ENCODE measurements around the gene TMEM238. TPM values are rescaled to one million over a fixed set of nuclear protein-coding genes. Genes with fewer than 3 reads are reported as not detected.

The TMEM238 gene
- total RNA-seq, 1 experiment from 2014 or later = 7.4 TPM

- no peaks in the 10 kb centered on the region for H3K9me3 ChIP-seq (ENCODE audit: control insufficient read depth, insufficient read depth, low read depth, low read length)
- peak overlapping the region; percentile 55 to 62 for H3K4me3 ChIP-seq (ENCODE audit: low read depth in 2 of 2, low read length in 2 of 2)
- intact Hi-C loops (cut with micrococcal nuclease; ENCODE audit: unreplicated experiment) (no loop called here), in situ Hi-C loops (cut with HindIII; ENCODE audit: low pct_unique_long_range_greater_than_20kb, low sequenced_read_pairs) (no loop called here)
- no peaks in the 10 kb centered on the region for H3K36me3 ChIP-seq (ENCODE audit: control insufficient read depth, insufficient read depth, low read length)
- CTCF ChIA-PET = no interaction called here
- no peak for DNase-seq (ENCODE audit: low read depth, low spot score)
- POLR2A ChIA-PET = interaction anchor here (0.6 kb wide), 1 partner anchor 15 kb away, joined by 3 read pairs; no protein-coding TSS in a partner anchor
- H3K4me1 ChIP-seq (ENCODE audit: control insufficient read depth, insufficient read depth, low read length) = peaks cover 12% of the 10 kb centered on the region
- peak; percentile 91 for ATAC-seq
- TF ChIP-seq SIN3A (IDR thresholded peaks at IDR 0.05; ENCODE audit: borderline replicate concordance, insufficient read depth, low read depth, low read length) (0 out of 2 replicates have a peak, but pooled peaks have one; percentile 39), POLR2AphosphoS5 (IDR thresholded peaks at IDR 0.05; ENCODE audit: low read depth, low read length) (no peak), REST (IDR thresholded peaks at IDR 0.05; ENCODE audit: insufficient read depth in 1 of 2, low read depth in 2 of 2, low read length in 1 of 2) (no peak)
- BruUV-seq (replicated peaks) = no TSS peak
- H3K27me3 ChIP-seq (ENCODE audit: control insufficient read depth, insufficient read depth, low read length) = no peaks in the 10 kb centered on the region
- H3K27ac ChIP-seq (ENCODE audit: low read length) = peak overlapping the region; percentile 57
Measured at GRCh38 chr19:55353803-55354697, 30.0 kb downstream of the TMEM238 start.

GRCh38 chr19:55353356-55353802 lies 30.7 kb downstream of the TMEM238 start:
- TF ChIP-seq TCF7L2 (IDR thresholded peaks at IDR 0.05; ENCODE audit: low read depth, low read length) = 0 out of 2 replicates have a peak, but pooled peaks have one; percentile 11
- no peak for TF ChIP-seq REST (IDR thresholded peaks at IDR 0.05; ENCODE audit: insufficient read depth in 1 of 2, low read depth in 2 of 2, low read length in 1 of 2)
- no TSS peak for BruUV-seq (replicated peaks)
- ATAC-seq = peak; percentile 50; the same call in 1 of the 2 replicates
- POLR2A ChIA-PET = no interaction called here
- intact Hi-C loops (cut with micrococcal nuclease; ENCODE audit: unreplicated experiment) (no loop called here), in situ Hi-C loops (cut with HindIII; ENCODE audit: low pct_unique_long_range_greater_than_20kb, low sequenced_read_pairs) (no loop called here)
- no peak for DNase-seq (ENCODE audit: low read depth, low spot score)
- peak overlapping the region; percentile 57 for H3K27ac ChIP-seq (ENCODE audit: low read length)
- H3K27me3 ChIP-seq (ENCODE audit: control insufficient read depth, insufficient read depth, low read length) = no peaks in the 10 kb centered on the region
- peak overlapping the region; percentile 55 to 62 for H3K4me3 ChIP-seq (ENCODE audit: low read depth in 2 of 2, low read length in 2 of 2)
- no peaks in the 10 kb centered on the region for H3K9me3 ChIP-seq (ENCODE audit: control insufficient read depth, insufficient read depth, low read depth, low read length)
- peaks cover 16% of the 10 kb centered on the region for H3K4me1 ChIP-seq (ENCODE audit: control insufficient read depth, insufficient read depth, low read length)
- CTCF ChIA-PET = no interaction called here
- H3K36me3 ChIP-seq (ENCODE audit: control insufficient read depth, insufficient read depth, low read length) = no peaks in the 10 kb centered on the region
